Esophagus muscularis mucosa (tissue), 4 donors: ENCODE data around the gene NEDD8.

Experiments
- CTCF ChIP-seq, 3 experiments: fragments of 200-600 bp in 2 of 3; fragments of 450-650 bp in 1 of 3; sonication (generic) in 2 of 3; IDR thresholded peaks; one replicate each; pipeline ENCODE4 v1.5.1; 2017 to 2019; ENCODE audit warnings: antibody characterized with exemption in 3 of 3, mild to moderate bottlenecking in 2 of 3, moderate library complexity in 1 of 3
- EP300 ChIP-seq: sonication (generic); formaldehyde crosslinking; IDR thresholded peaks from one replicate; pipeline ENCODE4 v1.6.1; 2017; ENCODE audit warnings: antibody characterized with exemption
- POLR2A ChIP-seq: fragments of 450-650 bp; IDR thresholded peaks from one replicate; pipeline ENCODE4 v1.6.1; 2017; ENCODE audit warnings: antibody characterized with exemption, moderate library complexity, mild to moderate bottlenecking, low read depth

DNA sequence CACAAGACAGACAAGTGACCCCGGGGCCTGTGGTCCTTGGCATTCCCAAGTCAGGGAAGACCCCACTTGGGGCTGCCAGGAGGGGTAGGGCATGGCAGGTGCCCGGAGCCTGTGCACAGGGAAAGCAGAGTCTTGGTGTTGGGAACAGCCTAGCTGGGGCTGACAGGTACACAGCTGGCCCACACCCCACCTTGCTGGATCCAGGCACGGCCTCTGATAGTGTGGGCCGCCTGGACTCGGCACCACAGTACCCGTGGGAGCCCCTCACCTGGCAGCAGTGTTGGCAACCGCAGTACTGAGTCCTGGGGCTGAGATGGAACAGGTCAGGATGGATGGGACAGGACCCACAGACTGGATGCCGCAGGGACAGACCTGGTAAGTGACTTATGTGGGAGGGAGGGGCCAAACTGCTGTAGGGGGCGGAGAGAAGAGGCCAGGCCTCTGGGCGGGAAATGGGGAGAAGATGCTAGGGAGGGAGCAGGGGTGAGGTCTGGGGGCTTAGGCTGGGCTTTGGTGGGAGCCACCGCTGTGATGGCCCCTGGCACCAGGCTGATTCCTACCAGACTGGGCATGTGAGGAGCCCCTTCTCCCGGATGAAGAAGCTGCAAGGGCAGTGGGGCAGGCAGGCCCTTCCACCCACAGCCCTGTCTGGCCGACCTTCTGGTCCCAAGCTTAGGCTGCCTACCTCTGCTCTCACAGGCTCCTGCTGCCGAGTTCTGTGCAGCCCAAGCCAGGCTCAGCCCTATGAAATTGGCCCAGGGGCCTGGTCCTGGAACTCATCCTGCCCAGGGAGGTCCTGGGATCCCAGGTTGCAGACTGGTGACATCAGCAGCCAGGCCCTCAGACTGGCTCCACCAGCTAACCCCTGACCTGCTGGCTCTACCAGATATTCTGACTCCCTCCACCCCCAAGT lies 30.9 kb upstream of the NEDD8 start, which contains the start of gene TGM1:
- TF ChIP-seq CTCF (IDR thresholded peaks at IDR 0.05) = no peak
- TF ChIP-seq POLR2A = no peak
- TF ChIP-seq EP300 = no peak
